Skeletal muscle cell (primary cell): Measurements from ENCODE around the gene SCN3B.

Source experiments
- DNase-seq: peaks from one replicate; pipeline ENCODE4 v3.0.0-alpha.2; 2010; ENCODE audit warnings: low read depth
- H3K4me3 ChIP-seq: 2 replicates; pipeline ENCODE4 v1.5.1; 2011; ENCODE audit warnings: low read depth, mild to moderate bottlenecking, control low read depth, low read length, moderate library complexity

The SCN3B gene

DNA sequence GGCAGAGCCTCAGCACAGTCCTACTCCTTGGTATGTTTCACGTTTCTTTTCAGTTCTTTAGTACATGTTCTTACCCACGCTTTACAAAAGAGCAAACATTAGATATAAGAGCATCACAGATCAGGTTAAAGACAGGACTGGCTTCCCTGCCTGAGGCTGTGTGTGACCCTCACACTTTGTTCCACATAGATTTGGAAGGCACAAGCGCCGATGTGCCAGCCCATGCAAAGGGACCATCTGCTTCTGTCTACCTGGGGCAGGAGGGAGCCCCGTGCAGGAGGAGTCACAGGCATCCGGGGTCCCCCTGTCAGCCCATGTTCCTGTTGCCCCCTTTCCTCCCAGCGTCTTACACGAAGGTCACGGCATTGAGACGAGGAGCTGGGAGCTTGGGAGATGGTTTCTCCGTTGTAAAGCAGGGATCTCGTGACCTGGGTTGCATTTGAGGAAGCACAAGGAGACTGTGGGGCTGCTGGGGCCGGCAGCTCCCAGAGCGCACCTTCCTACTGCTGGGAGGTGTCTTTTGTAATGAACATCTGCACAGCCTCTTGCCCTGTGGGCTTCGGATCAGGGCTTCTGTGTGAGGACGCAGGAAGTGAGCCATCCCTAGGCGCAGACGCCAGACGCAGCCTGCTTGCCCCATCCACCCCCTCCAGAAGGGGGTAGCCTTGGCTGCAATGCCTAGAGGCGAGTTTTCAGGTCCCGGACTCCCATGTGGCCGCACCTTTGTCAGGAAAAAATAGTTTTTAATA is 72.6 kb downstream of the SCN3B start:
- DNase-seq = no peak
- no peak overlapping the region for H3K4me3 ChIP-seq

- no peak overlapping the region for H3K4me3 ChIP-seq
- DNase-seq = no peak
Observed at GRCh38 chr11:123580557-123581275, 73.7 kb downstream of the SCN3B start.

DNA sequence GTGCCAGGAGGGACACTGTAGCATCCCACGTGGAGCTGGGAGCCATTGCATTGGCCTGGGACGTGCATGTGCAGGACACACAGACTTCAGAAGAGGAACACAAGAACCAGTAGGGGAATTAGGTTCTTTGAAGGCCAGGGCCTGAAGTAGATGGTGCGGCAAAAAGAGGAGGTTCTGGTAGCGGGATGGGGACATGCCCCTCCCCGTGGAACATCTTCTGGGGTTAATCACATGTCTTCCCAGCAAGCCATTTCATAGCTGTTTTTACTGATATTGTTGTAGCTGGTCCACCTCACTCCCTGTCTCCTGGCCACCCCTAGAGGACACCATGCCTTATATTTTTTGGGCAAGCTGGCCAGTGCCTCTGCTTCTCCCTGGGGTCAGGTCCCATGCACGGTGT is 74.3 kb downstream of the SCN3B start:
- H3K4me3 ChIP-seq = no peak overlapping the region
- no peak for DNase-seq

DNA sequence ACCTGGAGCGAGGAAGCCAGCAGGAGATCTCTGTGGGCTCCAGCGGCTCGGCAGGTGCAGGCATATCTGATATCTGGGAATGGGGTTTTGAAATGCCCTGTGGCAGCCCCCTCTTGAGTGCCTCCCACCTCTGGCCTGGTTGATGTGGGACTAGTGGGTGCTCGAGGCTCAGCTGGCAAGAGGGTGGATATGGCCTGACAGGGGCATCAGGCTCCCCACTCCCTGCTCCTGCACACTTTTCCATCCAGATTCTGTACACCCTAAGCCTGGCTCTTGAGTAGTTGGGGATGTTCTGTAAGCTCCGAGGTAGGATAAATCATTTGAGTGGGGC is 75.0 kb downstream of the SCN3B start:
- no peak for DNase-seq
- H3K4me3 ChIP-seq = no peak overlapping the region
